Uterus (tissue), 4 donors: Measurements from ENCODE around the gene AATF. TPM values are rescaled to one million over a fixed set of nuclear protein-coding genes. Genes with fewer than 3 reads are reported as not detected.

Experiments used
- DNase-seq, 2 donors: peaks; one replicate each; pipeline ENCODE4 v3.0.0-alpha.2; 2019 to 2020
- H3K27ac ChIP-seq, 2 donors: fragments of 200-600 bp; sonication (generic); 1 replicate in 1 of 2; 2 replicates in 1 of 2; pipeline ENCODE4 v1.5.1; 2016 to 2018
- H3K27me3 ChIP-seq, 2 donors: fragments of 200-600 bp; sonication (generic); one replicate each; pipeline ENCODE4 v1.5.1; 2018 to 2019; ENCODE audit warnings: control low read depth in 1 of 2
- H3K36me3 ChIP-seq, 2 donors: fragments of 200-600 bp; sonication (generic); one replicate each; pipeline ENCODE4 v1.5.1; 2019; ENCODE audit warnings: control low read depth in 1 of 2
- H3K4me1 ChIP-seq, 2 donors: fragments of 200-600 bp; sonication (generic); one replicate each; pipeline ENCODE4 v1.5.1; 2018 to 2019; ENCODE audit warnings: control low read depth in 1 of 2
- H3K4me3 ChIP-seq, 2 donors: fragments of 200-600 bp; sonication (generic); 1 replicate in 1 of 2; 2 replicates in 1 of 2; pipeline ENCODE4 v1.5.1; 2018 to 2019; ENCODE audit warnings: mild to moderate bottlenecking in 1 of 2
- H3K9me3 ChIP-seq, 2 donors: fragments of 200-600 bp; sonication (generic); one replicate each; pipeline ENCODE4 v1.5.1; 2019; ENCODE audit warnings: control low read depth in 1 of 2
- POLR2A ChIP-seq, 2 donors: fragments of 450-650 bp; IDR thresholded peaks; one replicate each; pipeline ENCODE4 v1.6.1; 2016; ENCODE audit warnings: antibody characterized with exemption in 2 of 2, mild to moderate bottlenecking in 1 of 2, moderate library complexity in 1 of 2
- intact Hi-C: fragments of 100-400 bp; cut with DNase I; formaldehyde crosslinking; loops from one replicate; pipeline ENCODE4 v1.15.1; 2023; ENCODE audit warnings: low total_unique reads
- total RNA-seq, 4 donors: library from RNA; depleted of rRNA in 3 of 4; stranded (reverse); fragments of >200 nt in 3 of 4; gene quantifications; one replicate each; pipeline versions ENCODE4 v1.1.0 to v1.2.4, GENCODE V29; 2014 to 2023
- TF ChIP-seq, protein P1 (sequence below), 4 experiments: fragments of 200-600 bp in 2 of 4; fragments of 450-650 bp in 2 of 4; sonication (generic) in 2 of 4; IDR thresholded peaks; one replicate each; pipeline ENCODE4 v1.5.1; 2016 to 2019; ENCODE audit warnings: antibody characterized with exemption in 4 of 4, mild to moderate bottlenecking in 2 of 4, moderate library complexity in 1 of 4
- donor health status: DM: yes; HTN: yes; CAD: no.

AATF gene
- total RNA-seq, 4 donors from 2014 or later, result 10.0 to 48.2 (median 30.3) TPM

DNA sequence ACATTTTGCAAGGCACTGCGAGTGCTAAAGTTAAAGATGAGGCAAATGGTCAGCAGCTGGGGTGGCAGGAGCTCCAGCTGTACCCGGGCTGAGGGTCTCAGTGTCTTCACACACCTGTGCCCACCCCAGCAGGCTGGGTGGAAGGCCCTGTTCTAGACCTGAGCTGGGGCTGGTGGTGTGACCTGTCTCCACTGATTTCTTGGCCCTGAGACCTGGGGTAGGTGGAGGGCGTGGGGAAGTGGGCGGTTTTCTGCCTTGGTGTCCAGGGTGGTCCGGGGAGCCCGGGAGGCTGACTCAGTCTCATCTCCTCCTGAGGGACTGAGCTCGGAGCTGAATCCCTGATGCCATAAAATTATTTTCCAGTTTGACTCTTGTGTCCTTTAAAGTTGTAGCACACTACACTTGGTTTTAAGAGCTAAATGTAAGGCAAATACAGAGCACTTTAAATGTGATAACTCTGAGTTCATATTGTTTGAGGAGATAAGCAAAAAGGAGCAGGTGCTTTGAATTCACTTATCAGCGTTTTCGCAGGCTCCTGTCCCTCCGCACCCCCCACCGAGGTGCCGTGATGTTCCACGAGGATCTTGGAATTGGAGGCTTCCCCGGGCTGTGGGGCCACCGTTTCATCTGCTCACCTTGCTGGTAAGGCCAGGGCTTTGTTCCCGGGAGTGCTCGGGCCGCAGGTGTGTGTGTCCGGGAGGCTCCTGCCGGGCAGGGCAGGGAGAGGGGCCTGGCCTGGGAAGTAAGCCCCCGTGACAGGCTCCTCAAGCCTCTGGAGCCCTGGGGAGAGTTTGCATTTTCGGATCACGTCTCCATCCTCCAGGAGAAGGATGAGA, 117.0 kb downstream of the AATF start:
- intact Hi-C loops, result no loop called here
- H3K27me3 ChIP-seq, result no peaks in the 10 kb centered on the region
- H3K9me3 ChIP-seq, result no peaks in the 10 kb centered on the region
- H3K36me3 ChIP-seq, result no peaks in the 10 kb centered on the region
- H3K4me3 ChIP-seq, result no peak overlapping the region
- no peak for DNase-seq
- no peaks in the 10 kb centered on the region for H3K4me1 ChIP-seq
- no peak for TF ChIP-seq POLR2A (IDR thresholded peaks at IDR 0.05)
- TF ChIP-seq, protein P1, sequence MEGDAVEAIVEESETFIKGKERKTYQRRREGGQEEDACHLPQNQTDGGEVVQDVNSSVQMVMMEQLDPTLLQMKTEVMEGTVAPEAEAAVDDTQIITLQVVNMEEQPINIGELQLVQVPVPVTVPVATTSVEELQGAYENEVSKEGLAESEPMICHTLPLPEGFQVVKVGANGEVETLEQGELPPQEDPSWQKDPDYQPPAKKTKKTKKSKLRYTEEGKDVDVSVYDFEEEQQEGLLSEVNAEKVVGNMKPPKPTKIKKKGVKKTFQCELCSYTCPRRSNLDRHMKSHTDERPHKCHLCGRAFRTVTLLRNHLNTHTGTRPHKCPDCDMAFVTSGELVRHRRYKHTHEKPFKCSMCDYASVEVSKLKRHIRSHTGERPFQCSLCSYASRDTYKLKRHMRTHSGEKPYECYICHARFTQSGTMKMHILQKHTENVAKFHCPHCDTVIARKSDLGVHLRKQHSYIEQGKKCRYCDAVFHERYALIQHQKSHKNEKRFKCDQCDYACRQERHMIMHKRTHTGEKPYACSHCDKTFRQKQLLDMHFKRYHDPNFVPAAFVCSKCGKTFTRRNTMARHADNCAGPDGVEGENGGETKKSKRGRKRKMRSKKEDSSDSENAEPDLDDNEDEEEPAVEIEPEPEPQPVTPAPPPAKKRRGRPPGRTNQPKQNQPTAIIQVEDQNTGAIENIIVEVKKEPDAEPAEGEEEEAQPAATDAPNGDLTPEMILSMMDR (IDR thresholded peaks at IDR 0.05), result no peak
- H3K27ac ChIP-seq, result no peak overlapping the region

DNA sequence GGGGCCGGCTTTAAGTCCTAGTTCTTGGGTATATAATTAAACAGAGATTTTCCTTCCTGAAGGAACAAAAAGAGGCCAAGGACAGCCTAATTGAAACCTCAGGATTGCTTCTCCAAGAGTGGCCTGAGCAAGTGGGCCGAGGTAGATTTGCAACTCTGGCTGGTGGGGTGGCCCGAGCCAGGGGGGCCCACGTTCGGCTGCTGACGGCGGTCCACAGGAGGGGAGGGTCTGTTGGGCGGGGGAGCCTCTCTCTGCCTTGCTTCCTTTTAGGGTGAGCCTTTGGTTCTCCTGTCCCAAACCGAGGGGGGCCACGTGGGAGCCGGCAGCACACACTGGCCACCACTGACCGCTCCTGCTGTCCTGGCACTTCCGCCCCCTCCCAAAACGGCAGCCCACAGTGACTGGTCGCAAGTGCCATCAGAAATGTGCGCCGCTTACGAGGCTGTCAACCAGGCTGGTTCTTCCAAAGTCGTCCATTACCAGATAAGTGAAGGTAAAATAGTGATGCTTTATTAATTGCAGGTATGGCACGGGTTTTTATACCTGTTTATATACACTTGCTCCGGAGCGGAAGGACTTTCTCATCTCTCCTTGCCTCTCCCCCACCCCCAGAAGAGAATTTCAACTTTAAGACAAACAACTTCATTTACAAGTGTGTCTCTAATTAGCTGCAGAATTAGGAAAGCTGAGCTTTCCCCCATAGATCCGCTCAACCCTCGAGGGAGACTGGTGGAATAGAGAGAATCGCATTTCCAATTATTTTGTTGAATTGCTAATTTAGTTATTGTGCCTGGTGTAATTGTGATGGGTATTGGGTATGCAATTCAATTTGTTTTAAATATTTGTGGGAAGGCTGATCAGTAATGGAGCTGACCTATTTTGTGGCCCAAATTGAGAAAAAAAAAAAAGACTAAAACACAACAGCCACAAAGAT, 117.8 kb downstream of the AATF start:
- no peaks in the 10 kb centered on the region for H3K4me1 ChIP-seq
- no peaks in the 10 kb centered on the region for H3K9me3 ChIP-seq
- no peaks in the 10 kb centered on the region for H3K36me3 ChIP-seq
- H3K27ac ChIP-seq, result no peak overlapping the region
- no peaks in the 10 kb centered on the region for H3K27me3 ChIP-seq
- TF ChIP-seq POLR2A (IDR thresholded peaks at IDR 0.05), result no peak
- TF ChIP-seq, protein P1 (IDR thresholded peaks at IDR 0.05), result no peak
- no peak overlapping the region for H3K4me3 ChIP-seq
- DNase-seq, result no peak
- intact Hi-C loops, result no loop called here

DNA sequence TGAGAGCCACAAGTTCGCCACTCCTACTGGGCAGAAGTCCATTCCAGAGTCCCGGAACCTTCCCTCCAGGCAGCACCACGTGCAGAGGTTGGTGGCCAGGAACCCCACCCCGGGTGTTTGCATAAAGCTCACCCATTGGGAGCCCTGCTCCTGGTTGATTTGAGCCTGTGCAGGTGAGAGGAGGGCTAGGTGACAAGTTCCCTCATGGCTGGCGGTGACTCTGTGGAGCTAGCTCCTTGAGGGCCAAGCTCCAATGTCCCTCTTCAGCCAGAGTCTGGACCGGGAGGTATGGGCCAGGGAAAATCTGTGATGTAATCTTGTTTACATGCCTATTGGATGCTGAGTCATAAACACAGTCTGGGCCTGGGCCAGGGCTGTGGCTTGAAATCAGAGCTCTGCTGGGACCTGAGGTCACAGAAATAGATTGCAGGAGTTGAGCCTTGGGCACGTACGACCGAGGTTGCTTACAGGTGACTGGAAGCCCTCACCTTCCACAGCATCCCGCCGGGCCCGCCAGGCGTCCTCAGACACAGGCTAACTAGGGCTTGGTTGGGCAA, 118.9 kb downstream of the AATF start:
- H3K4me1 ChIP-seq, result no peaks in the 10 kb centered on the region
- H3K4me3 ChIP-seq, result no peak overlapping the region
- intact Hi-C loops, result no loop called here
- TF ChIP-seq, protein P1 (IDR thresholded peaks at IDR 0.05), result no peak
- TF ChIP-seq POLR2A (IDR thresholded peaks at IDR 0.05), result no peak
- no peak for DNase-seq
- H3K27ac ChIP-seq, result no peak overlapping the region
- no peaks in the 10 kb centered on the region for H3K27me3 ChIP-seq
- H3K36me3 ChIP-seq, result no peaks in the 10 kb centered on the region
- H3K9me3 ChIP-seq, result no peaks in the 10 kb centered on the region

DNA sequence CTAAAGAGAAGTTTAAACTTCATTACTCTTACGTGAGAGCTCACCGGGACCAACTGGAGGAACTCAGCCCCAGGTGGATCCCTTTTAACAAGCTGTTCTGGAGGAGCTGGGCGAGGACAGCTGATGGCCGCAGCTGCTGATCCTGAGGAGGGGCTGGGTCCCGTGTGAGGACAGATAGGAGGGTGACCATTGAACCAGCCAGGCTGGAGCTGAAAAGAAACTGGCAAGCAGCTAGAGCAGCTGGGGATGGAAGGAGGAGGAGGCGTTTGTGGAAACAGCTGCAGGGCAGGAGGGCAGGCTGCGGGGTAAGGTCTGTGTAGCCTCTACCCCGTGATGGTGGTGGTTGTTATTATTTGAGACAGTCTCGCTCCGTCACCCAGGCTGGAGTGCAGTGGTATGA, 119.5 kb downstream of the AATF start:
- Histone ChIP-seq H3K27ac (no peak overlapping the region), H3K4me1 (no peaks in the 10 kb centered on the region), H3K4me3 (no peak overlapping the region), H3K9me3 (no peaks in the 10 kb centered on the region), H3K27me3 (no peaks in the 10 kb centered on the region), H3K36me3 (no peaks in the 10 kb centered on the region)
- no peak for DNase-seq
- TF ChIP-seq, protein P1 (IDR thresholded peaks at IDR 0.05), result no peak
- no peak for TF ChIP-seq POLR2A (IDR thresholded peaks at IDR 0.05)
- intact Hi-C loops, result no loop called here
